GOT3 (cell line): ENCODE results near the gene FAM25A.

Experiments
- DNase-seq: peaks from one replicate; lab custom pipeline; 2025; ENCODE audit warnings: mixed read lengths; lab: John Stamatoyannopoulos, UW

FAM25A gene

GRCh38 chr10:87064651-87065050 lies 44.6 kb downstream of the FAM25A start:
- no peak for DNase-seq

- DNase-seq: no peak
These were observed 46.1 kb downstream of the FAM25A start for GRCh38 chr10:87066178-87066577.

GRCh38 chr10:87066865-87067264 lies 46.8 kb downstream of the FAM25A start:
- no peak for DNase-seq

- DNase-seq: no peak
These were observed 48.2 kb downstream of the FAM25A start for GRCh38 chr10:87068281-87068680.

GRCh38 chr10:87072449-87072848 lies 52.4 kb downstream of the FAM25A start:
- no peak for DNase-seq
